Measurements from ENCODE around the gene HPCAL1.

DNA sequence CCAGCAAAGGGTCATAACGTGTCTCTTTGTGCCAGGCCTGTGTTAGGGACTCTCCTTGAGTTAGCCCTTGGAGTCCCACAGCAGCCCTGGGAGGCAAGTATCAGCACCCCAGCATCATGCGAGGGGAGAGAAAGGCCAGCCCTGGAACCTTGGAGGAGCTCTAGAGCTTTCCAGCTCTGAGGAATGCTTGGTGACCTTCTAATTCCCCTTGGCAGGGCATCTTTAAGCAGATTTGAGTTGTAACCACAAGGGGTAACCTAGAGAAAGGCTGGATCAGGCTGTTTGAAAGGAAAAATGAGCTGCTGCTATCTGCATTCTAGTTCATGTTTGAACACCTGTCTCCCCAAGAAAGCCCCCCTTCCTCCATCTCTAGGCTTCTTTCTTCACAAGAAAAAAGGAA, 169.3 kb downstream of the HPCAL1 start:
- TF ChIP-seq, protein P1, sequence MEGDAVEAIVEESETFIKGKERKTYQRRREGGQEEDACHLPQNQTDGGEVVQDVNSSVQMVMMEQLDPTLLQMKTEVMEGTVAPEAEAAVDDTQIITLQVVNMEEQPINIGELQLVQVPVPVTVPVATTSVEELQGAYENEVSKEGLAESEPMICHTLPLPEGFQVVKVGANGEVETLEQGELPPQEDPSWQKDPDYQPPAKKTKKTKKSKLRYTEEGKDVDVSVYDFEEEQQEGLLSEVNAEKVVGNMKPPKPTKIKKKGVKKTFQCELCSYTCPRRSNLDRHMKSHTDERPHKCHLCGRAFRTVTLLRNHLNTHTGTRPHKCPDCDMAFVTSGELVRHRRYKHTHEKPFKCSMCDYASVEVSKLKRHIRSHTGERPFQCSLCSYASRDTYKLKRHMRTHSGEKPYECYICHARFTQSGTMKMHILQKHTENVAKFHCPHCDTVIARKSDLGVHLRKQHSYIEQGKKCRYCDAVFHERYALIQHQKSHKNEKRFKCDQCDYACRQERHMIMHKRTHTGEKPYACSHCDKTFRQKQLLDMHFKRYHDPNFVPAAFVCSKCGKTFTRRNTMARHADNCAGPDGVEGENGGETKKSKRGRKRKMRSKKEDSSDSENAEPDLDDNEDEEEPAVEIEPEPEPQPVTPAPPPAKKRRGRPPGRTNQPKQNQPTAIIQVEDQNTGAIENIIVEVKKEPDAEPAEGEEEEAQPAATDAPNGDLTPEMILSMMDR (IDR thresholded peaks at IDR 0.05; ENCODE audit: low read depth, low read length, poor library complexity, severe bottlenecking): no peak
- no peak for TF ChIP-seq EZH2phosphoT487 (IDR thresholded peaks at IDR 0.05; ENCODE audit: borderline replicate concordance, low read length)
